ENCODE results near the gene WIZ.

WIZ gene

DNA sequence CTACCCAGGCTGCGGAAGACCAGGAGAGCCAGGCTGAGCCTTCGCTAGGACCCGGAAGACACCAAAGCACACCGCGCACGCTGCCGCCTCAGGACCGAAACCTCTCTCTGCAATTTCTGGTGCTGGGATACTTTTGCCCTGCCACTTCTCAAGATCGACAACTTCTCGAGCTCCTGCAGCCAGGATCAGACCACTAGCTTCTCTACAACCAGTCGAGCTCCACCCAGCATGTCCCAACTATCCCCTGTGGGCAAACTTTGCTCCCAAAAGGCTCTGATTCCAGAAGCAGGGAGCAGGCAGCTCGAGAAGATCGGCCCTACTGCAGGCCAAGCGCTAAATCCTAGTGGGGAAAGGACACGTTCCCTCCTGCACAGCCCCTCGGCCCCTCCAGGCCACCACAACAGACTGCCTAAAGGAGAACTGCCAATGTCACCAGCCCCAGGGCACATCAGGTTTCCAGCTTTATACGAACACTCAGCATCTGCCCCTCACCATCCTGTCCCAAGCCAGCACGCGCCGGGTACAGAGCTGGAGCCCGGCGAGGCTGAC, 71.1 kb downstream of the WIZ start:
- DNase-seq (ENCODE audit: low read depth, low spot score): no peak

DNA sequence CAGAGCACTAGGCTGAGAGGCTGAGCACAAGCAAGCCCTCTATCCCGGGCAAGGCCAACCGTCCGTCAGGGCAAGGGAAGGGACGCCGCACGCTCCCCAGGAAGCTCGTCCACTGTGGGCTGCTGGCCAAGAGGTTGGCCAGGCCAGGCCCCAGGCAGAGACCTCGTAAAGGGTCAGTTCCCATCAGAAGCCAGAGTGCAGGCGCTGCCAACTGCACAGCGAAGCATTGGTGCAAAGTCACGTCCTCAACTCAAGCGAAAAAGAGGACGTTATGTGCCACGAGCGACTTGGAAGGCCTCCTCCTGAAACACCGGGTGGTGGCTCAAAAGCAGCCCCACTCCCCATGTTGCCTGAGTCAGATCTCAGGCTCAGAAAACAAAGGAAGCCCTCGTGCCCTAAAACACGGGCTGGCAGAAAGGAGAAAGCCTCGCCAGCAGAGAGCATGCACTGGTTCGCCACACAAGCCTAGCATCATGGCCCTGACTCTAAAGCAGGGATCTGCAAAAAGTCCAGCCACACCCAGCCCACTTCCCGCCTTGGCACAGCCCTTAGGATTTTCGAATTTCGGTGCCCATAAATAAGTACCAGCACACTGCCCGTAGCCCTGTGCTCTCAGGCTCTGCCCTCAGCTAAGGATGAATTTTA, 74.8 kb downstream of the WIZ start:
- DNase-seq (ENCODE audit: low read depth, low spot score): no peak

DNA sequence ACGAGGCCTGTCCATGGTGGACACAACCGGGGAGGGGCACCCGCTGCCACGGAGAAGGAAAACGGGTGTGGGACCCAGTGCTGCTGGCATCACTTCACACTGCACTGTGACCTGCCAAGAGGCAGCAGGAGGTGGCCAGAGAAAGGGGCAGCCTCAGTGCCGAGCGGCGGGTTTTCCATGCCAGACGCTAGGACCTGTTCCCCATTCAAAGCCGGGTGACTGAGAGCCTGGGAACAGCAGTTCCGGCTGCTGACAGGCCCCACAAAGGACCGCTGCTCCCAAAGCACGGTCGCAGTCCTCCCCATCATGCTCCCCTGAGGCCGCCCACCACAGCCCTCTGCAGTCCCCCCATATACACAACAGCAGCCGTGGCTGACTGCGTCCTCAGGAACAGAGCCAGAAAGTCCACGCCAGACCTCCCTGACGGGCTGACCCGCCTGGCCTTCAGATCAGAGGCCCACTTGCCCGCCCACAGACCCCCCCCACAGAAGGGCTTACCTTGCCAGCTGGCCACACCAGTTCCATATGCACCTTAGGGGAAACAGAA, 75.6 kb downstream of the WIZ start:
- DNase-seq (ENCODE audit: low read depth, low spot score): no peak

DNA sequence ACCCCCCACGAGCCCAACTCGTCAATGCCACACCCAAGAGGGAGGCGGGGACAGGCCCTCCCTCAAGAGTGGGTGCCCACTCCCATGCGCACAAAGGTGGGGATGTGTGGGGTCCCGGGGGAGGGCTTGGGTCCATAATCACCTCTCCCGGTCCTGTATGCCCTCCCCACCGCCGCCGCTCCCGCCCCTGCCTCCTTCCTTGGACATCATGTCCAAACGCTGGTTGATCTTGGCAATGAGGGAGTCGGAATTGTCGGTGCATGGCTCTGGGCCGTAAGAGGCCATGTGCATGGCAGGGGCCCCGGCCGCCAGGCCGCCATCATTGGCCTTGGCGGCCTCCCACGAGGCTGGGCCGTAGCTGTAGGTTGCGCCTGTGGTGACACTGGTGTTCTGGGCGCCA, 76.1 kb downstream of the WIZ start:
- no peak for DNase-seq (ENCODE audit: low read depth, low spot score)

DNA sequence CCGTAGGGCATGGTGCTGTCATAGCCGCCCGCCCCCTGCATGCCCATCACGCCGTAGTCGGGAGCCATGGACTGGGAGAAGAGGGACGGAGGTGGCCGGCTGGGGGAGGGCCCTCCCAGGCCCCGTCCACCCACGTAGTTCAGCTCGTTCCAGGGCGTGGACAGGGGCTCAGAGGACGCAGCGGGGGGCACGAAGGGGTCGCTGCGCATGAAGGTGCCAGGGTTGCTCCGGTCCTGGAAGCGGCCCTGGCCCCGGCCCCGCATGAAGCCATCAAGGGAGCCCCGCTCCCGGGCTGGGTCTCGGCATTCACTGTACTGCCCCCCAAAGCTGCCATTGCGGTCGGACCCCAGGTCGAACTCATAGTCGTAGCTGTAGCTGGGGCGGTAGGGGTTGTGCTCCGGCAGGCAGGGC, 76.9 kb downstream of the WIZ start:
- no peak for DNase-seq (ENCODE audit: low read depth, low spot score)

DNA sequence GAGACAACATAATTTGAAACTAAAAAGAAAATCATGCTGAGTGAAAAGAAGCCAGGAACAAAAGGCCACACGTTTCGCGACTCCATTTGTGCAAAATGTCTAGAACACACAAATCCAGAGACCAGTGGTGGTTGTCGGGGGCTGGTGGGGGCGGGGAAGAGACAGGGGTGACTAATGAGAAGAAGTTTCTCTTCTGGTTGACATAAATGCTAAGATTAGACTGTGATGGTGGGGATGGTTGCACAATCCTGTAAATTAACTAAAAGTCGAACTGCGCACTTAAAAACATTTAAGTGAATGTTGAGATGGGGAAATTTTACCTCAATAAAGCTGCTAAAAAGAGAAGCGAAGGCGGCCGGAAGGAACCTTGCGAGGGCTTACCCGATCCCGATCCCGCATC, 77.3 kb downstream of the WIZ start:
- DNase-seq (ENCODE audit: low read depth, low spot score): no peak

DNA sequence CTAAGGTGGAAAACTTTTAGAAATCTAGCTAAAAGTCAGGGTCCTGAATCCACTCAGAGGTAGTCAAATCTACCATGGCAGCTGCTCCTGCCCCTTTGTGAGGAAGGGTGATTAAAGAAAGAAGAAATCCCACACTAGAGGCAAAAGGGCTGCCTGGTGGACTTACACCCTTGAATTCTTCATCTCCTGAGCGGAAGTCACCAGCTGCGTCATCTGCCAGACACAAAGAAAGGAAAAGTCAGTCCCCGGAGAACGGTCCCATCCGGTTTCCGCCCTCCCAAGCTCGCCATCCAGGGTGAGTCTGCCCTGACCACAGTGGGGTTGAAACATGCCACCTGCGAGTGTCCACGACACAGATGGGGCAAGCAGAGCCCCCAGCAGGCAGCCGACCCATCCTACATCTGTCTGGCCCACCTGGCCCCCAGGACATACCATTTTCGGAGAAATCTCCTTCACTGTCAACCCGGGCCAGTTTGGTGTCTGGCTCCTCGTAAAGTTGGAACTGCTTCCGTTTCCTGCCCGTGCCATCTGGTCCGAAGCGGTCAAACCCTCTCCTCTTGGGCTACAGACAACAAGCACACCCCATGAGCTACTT, 77.9 kb downstream of the WIZ start:
- no peak for DNase-seq (ENCODE audit: low read depth, low spot score)

DNA sequence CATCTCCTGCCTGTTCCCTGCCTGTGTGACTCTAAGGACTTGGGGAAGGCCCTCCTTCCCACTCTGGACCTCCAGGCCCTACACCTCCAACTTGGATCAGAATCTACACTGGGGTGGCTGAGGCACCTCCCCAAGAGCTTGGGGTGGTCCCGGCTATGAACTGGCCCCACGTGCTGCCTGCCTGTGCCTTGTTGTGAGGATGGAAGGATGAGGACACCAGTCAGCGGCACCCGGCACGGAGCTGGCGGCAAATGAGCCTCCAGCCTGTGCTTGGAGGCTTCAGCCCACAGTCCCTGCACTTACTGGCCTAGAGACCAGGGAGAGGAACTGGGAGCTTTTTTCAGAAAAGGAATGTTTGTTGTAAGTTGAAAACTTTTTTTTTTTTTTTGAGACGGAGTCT, 78.6 kb downstream of the WIZ start:
- DNase-seq (ENCODE audit: low read depth, low spot score): no peak

All from iPS DF 19.7 (cell line).